H1 (cell line): Measurements from ENCODE around the gene BRD7. TPM values are rescaled to one million over a fixed set of nuclear protein-coding genes. Genes with fewer than 3 reads are reported as not detected.

ENCODE experiments used
- CTCF ChIA-PET: fragments of 300-600 bp; sonication (Branson Sonifier 250); formaldehyde crosslinking; loops from one replicate; lab custom pipeline; 2021; ENCODE audit not compliant: partially characterized antibody; lab: Charles Lee
- POLR2A ChIA-PET: fragments of 300-600 bp; sonication (Branson Sonifier 250); formaldehyde crosslinking; loops from one replicate; lab custom pipeline; 2021; ENCODE audit warnings: inconsistent platforms; ENCODE audit not compliant: partially characterized antibody; lab: Charles Lee
- DNase-seq, 2 experiments: peaks; one replicate each; pipeline versions ENCODE4 v3.0.0 to v3.0.0-alpha.2; 2010 to 2022; ENCODE audit warnings: low spot score in 2 of 2, low read depth in 1 of 2, mixed read lengths in 1 of 2
- FAIRE-seq: peaks from 2 replicates; lab custom pipeline; 2011; peaks lifted over from hg19 to GRCh38; lab: Jason Lieb, UNC
- H2AFZ ChIP-seq: 2 replicates; pipeline ENCODE4 v1.8.1; 2012; ENCODE audit warnings: low read length, inconsistent platforms
- H2AK5ac ChIP-seq: 2 replicates; pipeline ENCODE4 v1.6.1; 2013; ENCODE audit warnings: low read depth, low read length
- H2BK120ac ChIP-seq: replicated peaks from 2 replicates; pipeline ENCODE3; 2013; ENCODE audit warnings: low read depth, low read length, inconsistent platforms
- H2BK12ac ChIP-seq: 2 replicates; pipeline ENCODE4 v1.6.1; 2013; ENCODE audit warnings: low read depth, low read length
- H2BK15ac ChIP-seq: 2 replicates; pipeline ENCODE4 v1.6.1; 2013; ENCODE audit warnings: low read length
- H2BK20ac ChIP-seq: 2 replicates; pipeline ENCODE4 v1.6.1; 2013; ENCODE audit warnings: low read length
- H2BK5ac ChIP-seq: 2 replicates; pipeline ENCODE4 v1.6.1; 2013; ENCODE audit warnings: low read depth, low read length
- H3K14ac ChIP-seq: 2 replicates; pipeline ENCODE4 v1.6.1; 2013; ENCODE audit warnings: inconsistent platforms; ENCODE audit not compliant: insufficient read length
- H3K18ac ChIP-seq: 2 replicates; pipeline ENCODE4 v1.6.1; 2013; ENCODE audit warnings: low read length; ENCODE audit errors: extremely low read depth
- H3K23ac ChIP-seq: 2 replicates; pipeline ENCODE4 v1.6.1; 2013; ENCODE audit warnings: inconsistent platforms; ENCODE audit not compliant: insufficient read length
- H3K23me2 ChIP-seq: 2 replicates; pipeline ENCODE4 v1.6.1; 2013; ENCODE audit warnings: low read depth, low read length
- H3K27ac ChIP-seq: 2 replicates; pipeline ENCODE4 v1.6.1; 2011; ENCODE audit warnings: low read depth, low read length, inconsistent platforms
- H3K27me3 ChIP-seq, 4 experiments: replicated peaks in 1 of 4; 1 replicate in 1 of 4; 2 replicates in 3 of 4; pipeline versions ENCODE4 v1.6.1 to v1.8.1; 2011 to 2013; ENCODE audit warnings: low read length in 3 of 4, mild to moderate bottlenecking in 3 of 4, inconsistent platforms in 2 of 4, mixed read lengths in 2 of 4, moderate library complexity in 1 of 4; ENCODE audit not compliant: control insufficient read depth in 3 of 4, insufficient read depth in 3 of 4; ENCODE audit errors: extremely low read depth in 1 of 4
- H3K36me3 ChIP-seq, 4 experiments: 2 replicates each; pipeline versions ENCODE4 v1.6.1 to v1.8.1; 2011 to 2013; ENCODE audit warnings: mild to moderate bottlenecking in 4 of 4, low read length in 3 of 4, moderate library complexity in 2 of 4, control low read depth in 1 of 4, inconsistent platforms in 1 of 4; ENCODE audit not compliant: insufficient read depth in 4 of 4, control insufficient read depth in 2 of 4
- H3K4ac ChIP-seq: replicated peaks from 2 replicates; pipeline ENCODE3; 2013; ENCODE audit warnings: low read length, low read depth, mixed read lengths, inconsistent platforms; ENCODE audit not compliant: insufficient read length
- H3K4me1 ChIP-seq, 4 experiments: replicated peaks in 1 of 4; 1 replicate in 1 of 4; 2 replicates in 3 of 4; pipeline versions ENCODE4 v1.6.1 to v1.8.1; 2011 to 2013; ENCODE audit warnings: low read length in 3 of 4, inconsistent platforms in 2 of 4, mixed read lengths in 1 of 4; ENCODE audit not compliant: insufficient read depth in 4 of 4, control insufficient read depth in 3 of 4
- H3K4me2 ChIP-seq, 2 experiments: 2 replicates each; pipeline versions ENCODE4 v1.6.1 to v1.8.1; 2011 to 2013; ENCODE audit warnings: low read depth in 2 of 2, low read length in 2 of 2, control low read depth in 1 of 2, inconsistent platforms in 1 of 2, mild to moderate bottlenecking in 1 of 2; ENCODE audit not compliant: insufficient read depth in 1 of 2
- H3K4me3 ChIP-seq, 4 experiments: fragments of 200-600, 300-600 bp in 1 of 4; sonication (generic), shearing (Covaris generic), sonication (Bioruptor Twin) in 1 of 4; 2 replicates each; pipeline versions ENCODE4 v1.5.1 to v1.8.1; 2011 to 2016; ENCODE audit warnings: low read length in 4 of 4, low read depth in 3 of 4, control low read depth in 2 of 4, inconsistent platforms in 2 of 4, mild to moderate bottlenecking in 2 of 4, mixed read lengths in 1 of 4, moderate library complexity in 1 of 4; ENCODE audit not compliant: insufficient read depth in 2 of 4; ENCODE audit errors: extremely low read depth in 1 of 4
- H3K56ac ChIP-seq: replicated peaks from 2 replicates; pipeline ENCODE3; 2013; ENCODE audit warnings: low read depth, mild to moderate bottlenecking, mixed read lengths, low read length, inconsistent platforms; ENCODE audit not compliant: insufficient read length
- H3K79me1 ChIP-seq: 2 replicates; pipeline ENCODE4 v1.6.1; 2013; ENCODE audit warnings: low read depth, low read length, control low read depth
- H3K79me2 ChIP-seq, 2 experiments: 2 replicates each; pipeline versions ENCODE4 v1.6.1 to v1.8.1; 2012 to 2013; ENCODE audit warnings: low read length in 2 of 2, mild to moderate bottlenecking in 2 of 2, inconsistent platforms in 1 of 2; ENCODE audit not compliant: insufficient read depth in 2 of 2, control insufficient read depth in 1 of 2
- H3K9ac ChIP-seq, 4 experiments: replicated peaks in 1 of 4; 1 replicate in 1 of 4; 2 replicates in 3 of 4; pipeline versions ENCODE4 v1.6.1 to v1.8.1; 2011 to 2013; ENCODE audit warnings: low read depth in 3 of 4, low read length in 3 of 4, control low read depth in 2 of 4, mild to moderate bottlenecking in 2 of 4, moderate library complexity in 2 of 4, inconsistent platforms in 1 of 4; ENCODE audit errors: extremely low read depth in 1 of 4
- H3K9me3 ChIP-seq, 2 experiments: 2 replicates each; pipeline versions ENCODE4 v1.6.1 to v1.8.1; 2012 to 2013; ENCODE audit warnings: mild to moderate bottlenecking in 2 of 2, moderate library complexity in 2 of 2, control low read depth in 1 of 2, inconsistent platforms in 1 of 2, low read depth in 1 of 2, low read length in 1 of 2, mixed read lengths in 1 of 2; ENCODE audit not compliant: insufficient read depth in 2 of 2
- H4K20me1 ChIP-seq, 2 experiments: replicated peaks in 1 of 2; 2 replicates each; pipeline versions ENCODE3 to v1.8.1; 2011 to 2013; ENCODE audit warnings: inconsistent platforms in 2 of 2, low read length in 2 of 2, mild to moderate bottlenecking in 1 of 2; ENCODE audit not compliant: insufficient read depth in 2 of 2, control insufficient read depth in 1 of 2
- H4K5ac ChIP-seq: 2 replicates; pipeline ENCODE4 v1.6.1; 2013; ENCODE audit warnings: low read length, low read depth, mixed read lengths, inconsistent platforms; ENCODE audit not compliant: insufficient read length
- H4K8ac ChIP-seq: 2 replicates; pipeline ENCODE4 v1.8.0; 2013; ENCODE audit warnings: mild to moderate bottlenecking, moderate library complexity, low read length, inconsistent platforms; ENCODE audit not compliant: insufficient read depth; ENCODE audit errors: extremely low read depth
- H4K91ac ChIP-seq: replicated peaks from 2 replicates; pipeline ENCODE3; 2013; ENCODE audit warnings: low read length, mixed read lengths, inconsistent platforms; ENCODE audit not compliant: insufficient read length
- CBX5 ChIP-seq: fragments of 300-800, 300-1000 bp; sonication (generic); IDR thresholded peaks from 2 replicates; pipeline ENCODE4 v1.7.1; 2016; ENCODE audit warnings: antibody characterized with exemption, low read length, low read depth
- CBX8 ChIP-seq: fragments of 300-800, 300-1000 bp; sonication (generic); IDR thresholded peaks from 2 replicates; pipeline ENCODE4 v1.7.1; 2016; ENCODE audit warnings: low read depth, low read length, borderline replicate concordance
- CREB1 ChIP-seq: IDR thresholded peaks from 2 replicates; pipeline ENCODE4 v1.6.1; 2012; ENCODE audit warnings: inconsistent platforms
- JUND ChIP-seq: IDR thresholded peaks from 2 replicates; pipeline ENCODE4 v1.6.1; 2011; ENCODE audit warnings: mild to moderate bottlenecking, improper control_type of control experiment, low read length
- KDM4A ChIP-seq: IDR thresholded peaks from one replicate; pipeline ENCODE4 v1.7.1; 2012; ENCODE audit warnings: low read depth, mild to moderate bottlenecking, moderate library complexity, low read length, inconsistent platforms; ENCODE audit not compliant: severe bottlenecking
- RAD21 ChIP-seq, 2 experiments: IDR thresholded peaks in 1 of 2; conservative IDR thresholded peaks in 1 of 2; 2 replicates each; pipeline ENCODE4 v1.6.1; 2011; ENCODE audit warnings: low read depth in 2 of 2, low read length in 2 of 2, improper control_type of control experiment in 1 of 2, inconsistent platforms in 1 of 2, mild to moderate bottlenecking in 1 of 2, moderate library complexity in 1 of 2
- RBBP5 ChIP-seq: IDR thresholded peaks from 2 replicates; pipeline ENCODE4 v1.7.1; 2012; ENCODE audit warnings: low read depth, mild to moderate bottlenecking, inconsistent platforms, low read length, moderate library complexity, borderline replicate concordance
- SIRT6 ChIP-seq: IDR thresholded peaks from one replicate; pipeline ENCODE4 v1.7.1; 2012; ENCODE audit warnings: low read length, inconsistent platforms
- TBP ChIP-seq: IDR thresholded peaks from 2 replicates; pipeline ENCODE4 v1.6.1; 2011; ENCODE audit warnings: low read depth, low read length, improper control_type of control experiment
- WGBS, 2 experiments: shearing (Covaris generic) in 1 of 2; methylation state at CpG; one replicate each; pipeline versions ENCODE4 v1.1.6 to v1.1.7; 2013 to 2015; ENCODE audit warnings: low lambda C conversion rate in 2 of 2, mixed read lengths in 2 of 2, inconsistent platforms in 1 of 2, low coverage in 1 of 2, missing lambda C conversion rate in 1 of 2; ENCODE audit not compliant: insufficient replicate concordance in 2 of 2, insufficient coverage in 1 of 2, insufficient read length in 1 of 2; ENCODE audit errors: extremely low coverage in 1 of 2, missing lambda C conversion rate in 1 of 2; 5-methylcytosine and 5-hydroxymethylcytosine counted together
- polyA plus RNA-seq, 7 experiments: library from polyadenylated mRNA; depleted of rRNA in 3 of 7; stranded (reverse) in 5 of 7; unstranded in 2 of 7; fragments of >200 nt in 5 of 7; fragments of 200-250 nt in 2 of 7; gene quantifications; 1 replicate in 5 of 7; 2 replicates in 1 of 7; 4 replicates in 1 of 7; pipeline versions ENCODE4 v1.2.1 to v1.2.3, GENCODE V29; 2011 to 2013; ENCODE audit warnings: missing spikeins in 2 of 7, mixed read lengths in 2 of 7
- total RNA-seq: library from RNA; stranded (reverse); fragmentation: NEBNext Ultra II Directional; extraction: Animal tissue kit (Norgen Biotek cat#: 25700); gene quantifications from 2 replicates; pipeline ENCODE4 v1.2.1, GENCODE V29; 2021
- TF ChIP-seq, protein P1 (sequence below): IDR thresholded peaks from 2 replicates; pipeline ENCODE4 v1.6.1; 2011; ENCODE audit warnings: low read depth, mild to moderate bottlenecking, low read length; ENCODE audit not compliant: insufficient read depth

The BRD7 gene
- total and polyA plus RNA-seq, 2 of the 8 experiments (the other 6 are each of a cell fraction or from before 2014, with no cell fraction given) = 42.5 to 120 TPM

DNA sequence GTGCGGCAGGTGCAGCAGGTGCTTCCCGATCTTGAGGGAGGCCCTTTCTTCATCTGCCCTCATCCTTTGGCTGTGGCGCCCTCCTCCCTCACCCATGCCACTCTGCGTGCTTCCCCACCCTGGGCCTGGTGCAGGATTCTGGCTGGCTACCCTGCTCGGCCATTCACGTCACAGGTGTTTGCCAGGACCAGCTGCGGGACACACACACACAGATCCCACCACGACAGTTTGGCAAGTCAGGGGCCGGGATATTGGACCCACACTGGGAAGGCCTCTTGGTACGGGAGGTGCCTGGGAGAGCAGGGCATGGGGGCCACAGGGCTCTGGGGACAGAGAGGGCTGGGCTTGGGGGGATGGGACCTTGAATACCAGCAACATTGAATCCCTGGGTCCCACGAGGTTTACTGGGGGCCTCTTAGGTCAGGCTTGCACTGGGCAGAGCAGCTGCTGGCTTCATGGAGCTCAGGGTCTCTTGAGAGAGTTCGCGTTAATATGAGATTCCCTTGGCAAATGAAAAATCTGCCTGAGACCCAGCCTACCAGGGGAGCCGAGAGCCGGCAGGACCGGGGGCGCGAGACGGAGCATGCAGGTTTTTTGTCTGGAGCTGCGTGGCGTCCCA is 87.3 kb downstream of the BRD7 start:
- no peak overlapping the region for H3K14ac ChIP-seq
- H3K27me3 ChIP-seq = no peaks in the 10 kb centered on the region
- ChIA-PET POLR2A (interaction anchor here (0.8 kb wide), 1 partner anchor 12 kb away, joined by 3 read pairs; no protein-coding TSS in a partner anchor), CTCF (interaction anchor here (0.5 to 1.5 kb wide), 7 partner anchors 18 to 390 kb away, joined by 3 to 6 read pairs (median 3); no protein-coding TSS in a partner anchor)
- no peak overlapping the region for H4K5ac ChIP-seq
- no peak overlapping the region for H2BK12ac ChIP-seq
- no peak for DNase-seq
- TF ChIP-seq CBX5 (no peak), CREB1 (no peak), RAD21 (IDR thresholded peaks at IDR 0.05 in 1 of 2, conservative IDR thresholded peaks at IDR 0.05 in 1 of 2; ENCODE audit: low read depth in 2 of 2, low read length in 2 of 2) (no peak), TBP (no peak), SIRT6 (no peak), JUND (no peak), KDM4A (no peak), RBBP5 (no peak), CBX8 (no peak)
- TF ChIP-seq, protein P1, sequence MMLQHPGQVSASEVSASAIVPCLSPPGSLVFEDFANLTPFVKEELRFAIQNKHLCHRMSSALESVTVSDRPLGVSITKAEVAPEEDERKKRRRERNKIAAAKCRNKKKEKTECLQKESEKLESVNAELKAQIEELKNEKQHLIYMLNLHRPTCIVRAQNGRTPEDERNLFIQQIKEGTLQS = no peak
- no peak overlapping the region for H3K4me2 ChIP-seq
- no peak overlapping the region for H3K4me3 ChIP-seq
- H3K4me1 ChIP-seq = peaks cover 0 to 7% (median 0%) of the 10 kb centered on the region in 4 experiments; a peak in 1 of 7 replicates
- no peak overlapping the region for H3K4ac ChIP-seq
- no peak overlapping the region for H4K91ac ChIP-seq
- 93% methylated on average over 20 of the region's 21 CpGs; no CpG with 5 or more reads in 1 of the 2 experiments for WGBS, 2 experiments
- no peak overlapping the region for H3K23ac ChIP-seq
- no peaks in the 10 kb centered on the region for H3K79me2 ChIP-seq
- no peaks in the 10 kb centered on the region for H3K79me1 ChIP-seq
- H2BK15ac ChIP-seq = no peak overlapping the region
- H3K36me3 ChIP-seq = no peaks in the 10 kb centered on the region
- H3K18ac ChIP-seq = no peak overlapping the region
- peaks cover 2% of the 10 kb centered on the region in 2 experiments; a peak in 3 of 4 replicates for H3K9me3 ChIP-seq
- no peak overlapping the region for H2AK5ac ChIP-seq
- H4K8ac ChIP-seq = peak overlapping the region; percentile 36; the same call in 1 of the 2 replicates
- no peak for FAIRE-seq
- H2BK20ac ChIP-seq = 0 out of 2 replicates have a peak overlapping the region, but pooled peaks have one; percentile 32
- no peak overlapping the region for H2AFZ ChIP-seq
- H2BK5ac ChIP-seq = no peak overlapping the region
- no peaks in the 10 kb centered on the region for H3K23me2 ChIP-seq
- H3K56ac ChIP-seq = no peak overlapping the region
- H2BK120ac ChIP-seq = no peak overlapping the region
- peaks cover 0 to 3% of the 10 kb centered on the region in 2 experiments for H4K20me1 ChIP-seq
- H3K27ac ChIP-seq = no peak overlapping the region; the same call in 1 of the 2 replicates
- no peak overlapping the region for H3K9ac ChIP-seq
